ENCODE results near the gene IMPDH1. TPM values are rescaled to one million over a fixed set of nuclear protein-coding genes. Genes with fewer than 3 reads are reported as not detected.

IMPDH1 gene
- total and polyA plus RNA-seq, 9 of the 15 experiments (the other 6 are each of a cell fraction or from before 2014, with no cell fraction given), result 0.80 to 118 (median 64.3) TPM

GRCh38 chr7:128405471-128406313 lies 4.1 kb downstream of the IMPDH1 start (continued):
- TF ChIP-seq ARID3B (CRISPR knock-in tag; IDR thresholded peaks at IDR 0.05; ENCODE audit: borderline replicate concordance) (peak; percentile 91; the same call in 1 of the 2 replicates), PKNOX1 (IDR thresholded peaks at IDR 0.05) (no peak), FOXJ3 (CRISPR knock-in tag; IDR thresholded peaks at IDR 0.05) (no peak), NONO (IDR thresholded peaks at IDR 0.05; ENCODE audit: low read depth in 2 of 2, low read length in 1 of 2) (peak in 1 of 2 experiments; percentile 78; a peak in 2 of 4 replicates), ZFP1 (CRISPR knock-in tag; IDR thresholded peaks at IDR 0.05) (0 out of 2 replicates have a peak, but pooled peaks have one; percentile 24), ZNF695 (CRISPR knock-in tag; IDR thresholded peaks at IDR 0.05) (no peak), SIN3A (IDR thresholded peaks at IDR 0.05; ENCODE audit: borderline replicate concordance in 2 of 2, control insufficient read depth in 1 of 2, low read depth in 2 of 2, low read length in 2 of 2) (peak in 1 of 2 experiments; percentile 39; a peak in 1 of 4 replicates), HMBOX1 (IDR thresholded peaks at IDR 0.05) (no peak), SMARCA5 (IDR thresholded peaks at IDR 0.05) (no peak), TEAD4 (IDR thresholded peaks at IDR 0.05; ENCODE audit: low read length) (no peak), TEAD4 (CRISPR knock-in tag; IDR thresholded peaks at IDR 0.05; ENCODE audit: borderline replicate concordance) (0 out of 2 replicates have a peak, but pooled peaks have one; percentile 23), SETDB1 (IDR thresholded peaks at IDR 0.05; ENCODE audit: low read length) (no peak), NR0B1 (IDR thresholded peaks at IDR 0.05; ENCODE audit: partially characterized antibody) (no peak), MYC (IDR thresholded peaks at IDR 0.05; ENCODE audit: low read depth, low read length) (peak; percentile 70), MYC (CRISPR knock-in tag; IDR thresholded peaks at IDR 0.05; ENCODE audit: borderline replicate concordance, low read depth) (no peak), KDM5B (IDR thresholded peaks at IDR 0.05; ENCODE audit: insufficient replicate concordance, low read depth, low read length) (peak; percentile 51), ZNF586 (CRISPR knock-in tag; conservative IDR thresholded peaks at IDR 0.05) (no peak), HNRNPLL (IDR thresholded peaks at IDR 0.05; ENCODE audit: low read depth, low read length, poor library complexity, severe bottlenecking) (no peak), ZC3H11A (IDR thresholded peaks at IDR 0.05; ENCODE audit: low read depth, low read length) (no peak), JUN (IDR thresholded peaks at IDR 0.05; ENCODE audit: borderline replicate concordance, low read depth, low read length) (no peak), JUN (CRISPR knock-in tag; IDR thresholded peaks at IDR 0.05; ENCODE audit: borderline replicate concordance) (no peak), RUNX1 (IDR thresholded peaks at IDR 0.05; ENCODE audit: low read depth) (no peak), MEF2A (IDR thresholded peaks at IDR 0.05; ENCODE audit: control insufficient read depth, low read depth, low read length) (no peak), MTA2 (IDR thresholded peaks at IDR 0.05; ENCODE audit: low read depth) (no peak)
